Measurements from ENCODE around the gene KIF1A.

GRCh38 chr2:240865391-240865790 is 45.4 kb upstream of the KIF1A start:
- no peak for TF ChIP-seq CTCF (IDR thresholded peaks at IDR 0.05 in 2 of 3, conservative IDR thresholded peaks at IDR 0.05 in 1 of 3; ENCODE audit: control insufficient read depth in 2 of 3, extremely low read depth in 1 of 3, insufficient read depth in 1 of 3, low read depth in 3 of 3, low read length in 3 of 3)
- TF ChIP-seq BCLAF1 (IDR thresholded peaks at IDR 0.05): no peak
- no peak for TF ChIP-seq POLR2AphosphoS5 (IDR thresholded peaks at IDR 0.05; ENCODE audit: low read length)
- TF ChIP-seq EP300 (IDR thresholded peaks at IDR 0.05; ENCODE audit: borderline replicate concordance in 1 of 2, control insufficient read depth in 1 of 2, low read depth in 2 of 2, low read length in 2 of 2): no peak
- no peak for TF ChIP-seq POLR2A (IDR thresholded peaks at IDR 0.05; ENCODE audit: low read depth, low read length)
- TF ChIP-seq RAD21 (IDR thresholded peaks at IDR 0.05; ENCODE audit: insufficient read depth, low read depth, low read length): no peak
